ENCODE results near the gene TAF3.

DNA sequence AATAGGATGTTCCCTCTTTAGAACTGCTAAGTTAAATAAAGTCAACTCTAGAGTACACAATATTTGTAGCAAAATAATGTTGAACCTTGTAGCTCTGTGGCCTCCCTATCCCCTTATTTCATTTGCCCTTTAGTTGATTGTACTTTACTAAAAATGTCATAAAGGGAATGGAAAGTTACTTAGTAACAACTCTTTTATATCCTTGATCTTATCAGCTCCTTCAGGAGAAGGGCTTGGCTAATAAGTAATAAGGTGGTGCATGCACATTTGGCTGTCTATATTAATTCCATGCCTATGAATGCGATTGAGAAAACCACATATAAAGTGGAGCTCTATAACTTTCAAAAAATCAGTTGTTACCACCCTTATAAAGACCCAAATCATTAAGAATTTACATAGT, 194.7 kb downstream of the TAF3 start:
- TF ChIP-seq, protein P1, sequence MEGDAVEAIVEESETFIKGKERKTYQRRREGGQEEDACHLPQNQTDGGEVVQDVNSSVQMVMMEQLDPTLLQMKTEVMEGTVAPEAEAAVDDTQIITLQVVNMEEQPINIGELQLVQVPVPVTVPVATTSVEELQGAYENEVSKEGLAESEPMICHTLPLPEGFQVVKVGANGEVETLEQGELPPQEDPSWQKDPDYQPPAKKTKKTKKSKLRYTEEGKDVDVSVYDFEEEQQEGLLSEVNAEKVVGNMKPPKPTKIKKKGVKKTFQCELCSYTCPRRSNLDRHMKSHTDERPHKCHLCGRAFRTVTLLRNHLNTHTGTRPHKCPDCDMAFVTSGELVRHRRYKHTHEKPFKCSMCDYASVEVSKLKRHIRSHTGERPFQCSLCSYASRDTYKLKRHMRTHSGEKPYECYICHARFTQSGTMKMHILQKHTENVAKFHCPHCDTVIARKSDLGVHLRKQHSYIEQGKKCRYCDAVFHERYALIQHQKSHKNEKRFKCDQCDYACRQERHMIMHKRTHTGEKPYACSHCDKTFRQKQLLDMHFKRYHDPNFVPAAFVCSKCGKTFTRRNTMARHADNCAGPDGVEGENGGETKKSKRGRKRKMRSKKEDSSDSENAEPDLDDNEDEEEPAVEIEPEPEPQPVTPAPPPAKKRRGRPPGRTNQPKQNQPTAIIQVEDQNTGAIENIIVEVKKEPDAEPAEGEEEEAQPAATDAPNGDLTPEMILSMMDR (IDR thresholded peaks at IDR 0.05) = no peak
- TF ChIP-seq EZH2 (IDR thresholded peaks at IDR 0.05) (no peak), EZH2phosphoT487 (IDR thresholded peaks at IDR 0.05) (no peak)

Data from neural progenitor cell (in vitro differentiated cells).